HepG2 (cell line): ENCODE data around the gene HILPDA. TPM values are rescaled to one million over a fixed set of nuclear protein-coding genes. Genes with fewer than 3 reads are reported as not detected.

ENCODE experiments used
- ATAC-seq: fragments of 200-7000 bp; cut with Tn5 transposase; 3 replicates; pipeline ENCODE4 v1.9.1; 2020; ENCODE audit warnings: mild to moderate bottlenecking, moderate library complexity
- BruUV-seq: library from RNA; stranded (reverse); fragments of 400-500 nt; replicated peaks from 2 replicates; lab custom pipeline; 2021; lab: Mats Ljungman, UMichigan
- CTCF ChIA-PET: fragments of 300-600 bp; formaldehyde crosslinking; extraction: SDS; loops from one replicate; lab custom pipeline; 2021; ENCODE audit warnings: low total read pairs, inconsistent platforms, low intra/inter-chr PET ratio; lab: Yijun Ruan, JAX
- POLR2A ChIA-PET: fragments of 350-600 bp; sonication (Branson Sonifier 250); formaldehyde crosslinking; loops from one replicate; lab custom pipeline; 2020; ENCODE audit warnings: antibody characterized with exemption, inconsistent platforms; lab: Yijun Ruan, JAX
- DNase-seq: peaks from one replicate; pipeline ENCODE4 v3.0.0-alpha.2; 2015; ENCODE audit warnings: low spot score
- FAIRE-seq: peaks from 3 replicates; lab custom pipeline; 2011; peaks lifted over from hg19 to GRCh38; lab: Jason Lieb, UNC
- H2AFZ ChIP-seq: one replicate; pipeline ENCODE4 v1.6.1; 2011; ENCODE audit warnings: low read length, inconsistent platforms
- H3K27ac ChIP-seq: fragments of 300-600 bp; 3 replicates; pipeline ENCODE4 v1.8.0; 2011; ENCODE audit warnings: mixed run types, mild to moderate bottlenecking, mixed read lengths, low read length, inconsistent platforms; ENCODE audit not compliant: insufficient read depth; ENCODE audit errors: extremely low read length
- H3K27me3 ChIP-seq, 2 experiments: fragments of 200-600 bp in 1 of 2; 2 replicates in 1 of 2; 3 replicates in 1 of 2; pipeline versions ENCODE4 v1.6.0 to v1.8.0; 2011; ENCODE audit warnings: low read length in 2 of 2, mild to moderate bottlenecking in 2 of 2, moderate library complexity in 2 of 2, inconsistent platforms in 1 of 2; ENCODE audit not compliant: insufficient read depth in 2 of 2, control insufficient read depth in 1 of 2
- H3K36me3 ChIP-seq, 2 experiments: fragments of 200-600 bp in 1 of 2; replicated peaks in 1 of 2; 2 replicates in 1 of 2; 3 replicates in 1 of 2; pipeline versions ENCODE4 v1.5.1 to v1.8.0; 2011; ENCODE audit warnings: low read length in 2 of 2, inconsistent platforms in 1 of 2; ENCODE audit not compliant: insufficient read depth in 2 of 2, control insufficient read depth in 1 of 2
- H3K4me1 ChIP-seq: 2 replicates; pipeline ENCODE4 v1.5.1; 2012; ENCODE audit warnings: low read length, inconsistent platforms; ENCODE audit not compliant: insufficient read depth
- H3K4me2 ChIP-seq: 2 replicates; pipeline ENCODE4 v1.6.0; 2011; ENCODE audit warnings: low read depth, low read length, inconsistent platforms
- H3K4me3 ChIP-seq, 3 experiments: fragments of 200-600 bp in 1 of 3; sonication (generic), shearing (Covaris generic) in 1 of 3; replicated peaks in 1 of 3; 2 replicates each; pipeline ENCODE4 v1.5.1; 2011 to 2016; ENCODE audit warnings: low read length in 3 of 3, inconsistent platforms in 2 of 3, low read depth in 2 of 3, mild to moderate bottlenecking in 2 of 3, control low read depth in 1 of 3, mixed read lengths in 1 of 3; ENCODE audit not compliant: insufficient read depth in 1 of 3
- H3K79me2 ChIP-seq: one replicate; pipeline ENCODE4 v1.6.1; 2011; ENCODE audit warnings: low read length, inconsistent platforms; ENCODE audit not compliant: insufficient read depth
- H3K9ac ChIP-seq: 2 replicates; pipeline ENCODE4 v1.6.0; 2011; ENCODE audit warnings: mild to moderate bottlenecking, low read depth, low read length, inconsistent platforms; ENCODE audit not compliant: insufficient read depth
- H3K9me3 ChIP-seq: 2 replicates; pipeline ENCODE4 v1.5.1; 2012; ENCODE audit warnings: mild to moderate bottlenecking, low read length
- H4K20me1 ChIP-seq: 2 replicates; pipeline ENCODE4 v1.6.0; 2011; ENCODE audit warnings: inconsistent platforms, mild to moderate bottlenecking, low read length, moderate library complexity; ENCODE audit not compliant: insufficient read depth
- AHR ChIP-seq: IDR thresholded peaks from 2 replicates; pipeline ENCODE4 v1.6.1; 2018; ENCODE audit warnings: missing genetic modification reagents, missing compliant biosample characterization
- EED ChIP-seq: sonication (generic); formaldehyde crosslinking; IDR thresholded peaks from 2 replicates; pipeline ENCODE4 v1.5.0; 2020; ENCODE audit warnings: mild to moderate bottlenecking, missing genetic modification reagents
- MLLT10 ChIP-seq: sonication (generic); formaldehyde crosslinking; IDR thresholded peaks from 2 replicates; pipeline ENCODE4 v1.4.0; 2020; ENCODE audit warnings: missing genetic modification reagents
- RAD21 ChIP-seq: fragments of 450-650 bp; formaldehyde crosslinking; IDR thresholded peaks from 2 replicates; pipeline ENCODE4 v1.5.0; 2020; ENCODE audit warnings: mild to moderate bottlenecking
- SALL1 ChIP-seq: sonication (generic); formaldehyde crosslinking; IDR thresholded peaks from 2 replicates; pipeline ENCODE4 v1.8.0; 2022; ENCODE audit warnings: mild to moderate bottlenecking, missing genetic modification reagents
- SMC3 ChIP-seq: IDR thresholded peaks from 2 replicates; pipeline ENCODE4 v1.6.1; 2011; ENCODE audit warnings: low read length, improper control_type of control experiment
- SPEN ChIP-seq: sonication (generic); formaldehyde crosslinking; IDR thresholded peaks from 2 replicates; pipeline ENCODE4 v1.5.1; 2020; ENCODE audit warnings: low read depth, mild to moderate bottlenecking, missing genetic modification reagents
- STAG1 ChIP-seq: sonication (generic); formaldehyde crosslinking; IDR thresholded peaks from 2 replicates; pipeline ENCODE4 v1.4.0; 2020; ENCODE audit warnings: missing genetic modification reagents
- THAP11 ChIP-seq: IDR thresholded peaks from 2 replicates; pipeline ENCODE4 v1.6.1; 2016; ENCODE audit warnings: missing biosample characterization, missing genetic modification reagents
- XRCC5 ChIP-seq: fragments of 200-400 bp; formaldehyde crosslinking; optimal IDR thresholded peaks from 2 replicates; pipeline ENCODE3; 2017; ENCODE audit warnings: mild to moderate bottlenecking, low read length
- ZFX ChIP-seq: sonication (generic); formaldehyde crosslinking; IDR thresholded peaks from 2 replicates; pipeline ENCODE4 v1.4.0; 2020; ENCODE audit warnings: mild to moderate bottlenecking, low read depth, missing genetic modification reagents, moderate library complexity
- ZNF263 ChIP-seq: sonication (generic); formaldehyde crosslinking; IDR thresholded peaks from 2 replicates; pipeline ENCODE4 v1.4.0; 2020; ENCODE audit warnings: missing genetic modification reagents
- ZNF547 ChIP-seq: sonication (generic); formaldehyde crosslinking; IDR thresholded peaks from 2 replicates; pipeline ENCODE4 v1.5.1; 2020; ENCODE audit warnings: mild to moderate bottlenecking, missing genetic modification reagents
- ZNF772 ChIP-seq: sonication (generic); formaldehyde crosslinking; IDR thresholded peaks from 2 replicates; pipeline ENCODE4 v1.5.0; 2020; ENCODE audit warnings: mild to moderate bottlenecking, missing genetic modification reagents
- WGBS: methylation state at CpG from one replicate; pipeline ENCODE4 v1.1.6; 2017; ENCODE audit warnings: low lambda C conversion rate; 5-methylcytosine and 5-hydroxymethylcytosine counted together
- in situ Hi-C: cut with HindIII; loops from 2 replicates; pipeline ENCODE4 v1.10.0; 2017; ENCODE audit warnings: low pct_unique_long_range_greater_than_20kb; ENCODE audit not compliant: extremely low pct_ligation_motif_present
- intact Hi-C: fragments of 100-400 bp; cut with micrococcal nuclease; formaldehyde crosslinking; loops from one replicate; pipeline ENCODE4 v1.10.0; 2022; ENCODE audit not compliant: unreplicated experiment
- polyA plus RNA-seq, 8 experiments: library from polyadenylated mRNA; depleted of rRNA in 3 of 8; stranded (reverse) in 7 of 8; unstranded in 1 of 8; fragments of >200 nt; fragmentation: Illumina TruSeq in 4 of 8; extraction: Trizol in 4 of 8; gene quantifications; 2 replicates each; pipeline versions ENCODE4 v1.2.1 to v1.2.3, GENCODE V29; 2011 to 2016; ENCODE audit warnings: low read depth in 4 of 8, missing spikeins in 1 of 8, mixed read lengths in 1 of 8; ENCODE audit not compliant: insufficient read depth in 1 of 8
- total RNA-seq, 5 experiments: library from RNA; depleted of rRNA; stranded (reverse); fragments of >200 nt; fragmentation: Illumina TruSeq; extraction: Trizol; gene quantifications; 2 replicates each; pipeline ENCODE4 v1.2.3, GENCODE V29; 2016; ENCODE audit warnings: low read depth in 1 of 5
- TF ChIP-seq, protein P1 (sequence below): sonication (generic); formaldehyde crosslinking; IDR thresholded peaks from 2 replicates; pipeline ENCODE4 v1.4.0; 2020; ENCODE audit warnings: missing genetic modification reagents, low read depth, mild to moderate bottlenecking, borderline replicate concordance
- TF ChIP-seq, protein P2 (sequence below): sonication (generic); formaldehyde crosslinking; IDR thresholded peaks from 2 replicates; pipeline ENCODE4 v1.5.0; 2020; ENCODE audit warnings: missing genetic modification reagents, mild to moderate bottlenecking, borderline replicate concordance
- TF ChIP-seq, protein P3 (sequence below): sonication (generic); formaldehyde crosslinking; conservative IDR thresholded peaks from 2 replicates; pipeline ENCODE4 v1.4.0; 2020; ENCODE audit warnings: missing genetic modification reagents
- TF ChIP-seq, protein P4 (sequence below): sonication (generic); formaldehyde crosslinking; IDR thresholded peaks from 2 replicates; pipeline ENCODE4 v1.4.0; 2020; ENCODE audit warnings: missing genetic modification reagents
- TF ChIP-seq, protein P5 (sequence below): sonication (generic); formaldehyde crosslinking; IDR thresholded peaks from 2 replicates; pipeline ENCODE4 v1.5.0; 2020; ENCODE audit warnings: mild to moderate bottlenecking, missing genetic modification reagents, moderate library complexity

Gene HILPDA
- total and polyA plus RNA-seq, 2 of the 13 experiments (the other 11 are each of a cell fraction or from before 2014, with no cell fraction given) = 11.1 to 44.0 TPM

DNA sequence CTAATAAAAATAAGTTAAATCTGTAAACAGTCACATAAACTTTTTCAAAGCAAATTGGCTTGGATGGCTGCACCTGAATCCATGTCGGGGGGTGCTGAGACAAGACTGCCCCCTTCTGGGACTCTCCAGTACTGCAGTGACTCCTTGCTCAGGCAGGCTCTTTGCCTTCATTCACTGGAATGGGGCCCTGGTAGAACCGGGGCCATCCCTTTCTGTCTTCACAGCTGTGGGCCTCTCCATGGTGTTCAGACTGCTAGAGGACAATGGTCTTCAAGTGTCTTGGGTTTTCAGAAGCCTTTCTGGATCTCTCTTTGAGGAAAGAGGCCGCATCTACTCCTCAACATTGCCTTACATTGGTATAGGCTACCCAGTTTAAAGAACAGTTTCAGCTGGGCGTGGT is 29.8 kb upstream of the HILPDA start:
- Histone ChIP-seq H3K9ac (no peak overlapping the region), H3K4me3 (no peak overlapping the region), H3K27ac (no peak overlapping the region), H4K20me1 (no peaks in the 10 kb centered on the region), H3K4me2 (no peak overlapping the region), H3K36me3 (no peaks in the 10 kb centered on the region), H2AFZ (no peak overlapping the region), H3K27me3 (peaks cover 0 to 12% of the 10 kb centered on the region in 2 experiments; a peak in 3 of 5 replicates), H3K4me1 (peaks cover 54% of the 10 kb centered on the region), H3K79me2 (no peaks in the 10 kb centered on the region), H3K9me3 (no peaks in the 10 kb centered on the region)
- in situ Hi-C loops = loop anchor here (25.0 kb wide), 1 partner anchor 461 kb away; no protein-coding TSS in a partner anchor
- peak; percentile 49 for DNase-seq
- CTCF ChIA-PET = interaction anchor here (2.2 to 7.4 kb wide), 3 partner anchors 27 to 78 kb away, joined by 6 to 140 read pairs (median 48); no protein-coding TSS in a partner anchor
- intact Hi-C loops = loop anchor here (1.0 kb wide), 2 partner anchors 28 to 79 kb away; no protein-coding TSS in a partner anchor
- TF ChIP-seq ZNF263 (CRISPR knock-in tag) (peak; percentile 46; the same call in 1 of the 2 replicates), SPEN (CRISPR knock-in tag) (no peak), EED (CRISPR knock-in tag) (0 out of 2 replicates have a peak, but pooled peaks have one; percentile 35), SALL1 (0 out of 2 replicates have a peak, but pooled peaks have one; percentile 15), SMC3 (peak; percentile 88), AHR (CRISPR knock-in tag) (no peak), ZNF772 (0 out of 2 replicates have a peak, but pooled peaks have one; percentile 22), RAD21 (peak; percentile 82), ZNF547 (CRISPR knock-in tag) (0 out of 2 replicates have a peak, but pooled peaks have one; percentile 31), ZFX (0 out of 2 replicates have a peak, but pooled peaks have one; percentile 15), XRCC5 (peak; percentile 70), MLLT10 (CRISPR knock-in tag) (no peak), THAP11 (CRISPR knock-in tag) (0 out of 2 replicates have a peak, but pooled peaks have one; percentile 19), STAG1 (CRISPR knock-in tag) (peak; percentile 82)
- TF ChIP-seq, protein P1, sequence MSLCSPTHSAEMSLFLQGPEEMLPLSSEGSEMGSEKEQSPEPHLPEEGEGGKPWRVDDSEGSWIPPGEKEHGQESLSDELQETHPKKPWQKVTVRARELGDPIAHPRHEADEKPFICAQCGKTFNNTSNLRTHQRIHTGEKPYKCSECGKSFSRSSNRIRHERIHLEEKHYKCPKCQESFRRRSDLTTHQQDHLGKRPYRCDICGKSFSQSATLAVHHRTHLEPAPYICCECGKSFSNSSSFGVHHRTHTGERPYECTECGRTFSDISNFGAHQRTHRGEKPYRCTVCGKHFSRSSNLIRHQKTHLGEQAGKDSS (CRISPR knock-in tag) = 0 out of 2 replicates have a peak, but pooled peaks have one; percentile 34
- TF ChIP-seq, protein P2, sequence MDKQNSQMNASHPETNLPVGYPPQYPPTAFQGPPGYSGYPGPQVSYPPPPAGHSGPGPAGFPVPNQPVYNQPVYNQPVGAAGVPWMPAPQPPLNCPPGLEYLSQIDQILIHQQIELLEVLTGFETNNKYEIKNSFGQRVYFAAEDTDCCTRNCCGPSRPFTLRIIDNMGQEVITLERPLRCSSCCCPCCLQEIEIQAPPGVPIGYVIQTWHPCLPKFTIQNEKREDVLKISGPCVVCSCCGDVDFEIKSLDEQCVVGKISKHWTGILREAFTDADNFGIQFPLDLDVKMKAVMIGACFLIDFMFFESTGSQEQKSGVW (CRISPR knock-in tag) = no peak
- TF ChIP-seq, protein P3, sequence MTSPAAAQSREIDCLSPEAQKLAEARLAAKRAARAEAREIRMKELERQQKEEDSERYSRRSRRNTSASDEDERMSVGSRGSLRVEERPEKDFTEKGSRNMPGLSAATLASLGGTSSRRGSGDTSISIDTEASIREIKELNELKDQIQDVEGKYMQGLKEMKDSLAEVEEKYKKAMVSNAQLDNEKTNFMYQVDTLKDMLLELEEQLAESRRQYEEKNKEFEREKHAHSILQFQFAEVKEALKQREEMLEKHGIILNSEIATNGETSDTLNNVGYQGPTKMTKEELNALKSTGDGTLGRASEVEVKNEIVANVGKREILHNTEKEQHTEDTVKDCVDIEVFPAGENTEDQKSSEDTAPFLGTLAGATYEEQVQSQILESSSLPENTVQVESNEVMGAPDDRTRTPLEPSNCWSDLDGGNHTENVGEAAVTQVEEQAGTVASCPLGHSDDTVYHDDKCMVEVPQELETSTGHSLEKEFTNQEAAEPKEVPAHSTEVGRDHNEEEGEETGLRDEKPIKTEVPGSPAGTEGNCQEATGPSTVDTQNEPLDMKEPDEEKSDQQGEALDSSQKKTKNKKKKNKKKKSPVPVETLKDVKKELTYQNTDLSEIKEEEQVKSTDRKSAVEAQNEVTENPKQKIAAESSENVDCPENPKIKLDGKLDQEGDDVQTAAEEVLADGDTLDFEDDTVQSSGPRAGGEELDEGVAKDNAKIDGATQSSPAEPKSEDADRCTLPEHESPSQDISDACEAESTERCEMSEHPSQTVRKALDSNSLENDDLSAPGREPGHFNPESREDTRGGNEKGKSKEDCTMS (CRISPR knock-in tag) = no peak
- TF ChIP-seq, protein P4, sequence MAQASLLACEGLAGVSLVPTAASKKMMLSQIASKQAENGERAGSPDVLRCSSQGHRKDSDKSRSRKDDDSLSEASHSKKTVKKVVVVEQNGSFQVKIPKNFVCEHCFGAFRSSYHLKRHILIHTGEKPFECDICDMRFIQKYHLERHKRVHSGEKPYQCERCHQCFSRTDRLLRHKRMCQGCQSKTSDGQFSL (CRISPR knock-in tag) = peak; percentile 84
- TF ChIP-seq, protein P5, sequence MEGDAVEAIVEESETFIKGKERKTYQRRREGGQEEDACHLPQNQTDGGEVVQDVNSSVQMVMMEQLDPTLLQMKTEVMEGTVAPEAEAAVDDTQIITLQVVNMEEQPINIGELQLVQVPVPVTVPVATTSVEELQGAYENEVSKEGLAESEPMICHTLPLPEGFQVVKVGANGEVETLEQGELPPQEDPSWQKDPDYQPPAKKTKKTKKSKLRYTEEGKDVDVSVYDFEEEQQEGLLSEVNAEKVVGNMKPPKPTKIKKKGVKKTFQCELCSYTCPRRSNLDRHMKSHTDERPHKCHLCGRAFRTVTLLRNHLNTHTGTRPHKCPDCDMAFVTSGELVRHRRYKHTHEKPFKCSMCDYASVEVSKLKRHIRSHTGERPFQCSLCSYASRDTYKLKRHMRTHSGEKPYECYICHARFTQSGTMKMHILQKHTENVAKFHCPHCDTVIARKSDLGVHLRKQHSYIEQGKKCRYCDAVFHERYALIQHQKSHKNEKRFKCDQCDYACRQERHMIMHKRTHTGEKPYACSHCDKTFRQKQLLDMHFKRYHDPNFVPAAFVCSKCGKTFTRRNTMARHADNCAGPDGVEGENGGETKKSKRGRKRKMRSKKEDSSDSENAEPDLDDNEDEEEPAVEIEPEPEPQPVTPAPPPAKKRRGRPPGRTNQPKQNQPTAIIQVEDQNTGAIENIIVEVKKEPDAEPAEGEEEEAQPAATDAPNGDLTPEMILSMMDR = peak; percentile 88
- 20% methylated on average over 4 of the region's 4 CpGs for WGBS
- POLR2A ChIA-PET = interaction anchor here (2.6 to 2.9 kb wide), 2 partner anchors 9 to 29 kb away, joined by 7 to 11 read pairs; partner anchors contain the start of gene HILPDA
- FAIRE-seq = peak; percentile 77
- ATAC-seq = peak; percentile 21
- no TSS peak for BruUV-seq
